K562 (cell line): ENCODE data around the gene ATXN7L1.

ENCODE experiments used
- ATF3 ChIP-seq, 2 experiments: fragments of 450-650 bp in 1 of 2; sonication (generic) in 1 of 2; formaldehyde crosslinking in 1 of 2; IDR thresholded peaks in 1 of 2; conservative IDR thresholded peaks in 1 of 2; 2 replicates each; pipeline versions ENCODE4 v1.6.1 to v1.8.1; 2016 to 2023; ENCODE audit warnings: mild to moderate bottlenecking in 2 of 2, moderate library complexity in 2 of 2, inconsistent platforms in 1 of 2, missing genetic modification reagents in 1 of 2
- BRCA1 ChIP-seq, 2 experiments: fragments of 450-650 bp in 1 of 2; sonication (generic) in 1 of 2; formaldehyde crosslinking in 1 of 2; IDR thresholded peaks; 2 replicates each; pipeline versions ENCODE4 v1.5.0 to v1.6.1; 2017 to 2020; ENCODE audit warnings: mild to moderate bottlenecking in 1 of 2, missing genetic modification reagents in 1 of 2
- HOXB6 ChIP-seq: fragments of 250-450 bp; sonication (Bioruptor Pico); IDR thresholded peaks from 2 replicates; pipeline ENCODE4 v1.5.1; 2022; ENCODE audit warnings: mild to moderate bottlenecking, borderline replicate concordance
- PHF8 ChIP-seq: fragments of 200-600 bp; sonication (generic); IDR thresholded peaks from 2 replicates; pipeline ENCODE4 v1.6.1; 2012; ENCODE audit warnings: mixed run types, mild to moderate bottlenecking, inconsistent platforms, low read length, moderate library complexity, borderline replicate concordance
- POLR2G ChIP-seq: fragments of 200-400 bp; formaldehyde crosslinking; IDR thresholded peaks from 2 replicates; pipeline ENCODE4 v1.6.1; 2017; ENCODE audit warnings: low read depth, mild to moderate bottlenecking, antibody characterized with exemption, low read length, moderate library complexity
- PRMT5 ChIP-seq: sonication (generic); formaldehyde crosslinking; IDR thresholded peaks from 2 replicates; pipeline ENCODE4 v1.5.0; 2020; ENCODE audit warnings: missing genetic modification reagents
- ZBTB26 ChIP-seq: fragments of 450-650 bp; formaldehyde crosslinking; IDR thresholded peaks from 2 replicates; pipeline ENCODE4 v1.4.0; 2022; ENCODE audit warnings: missing genetic modification characterization
- ZBTB33 ChIP-seq: sonication (generic); formaldehyde crosslinking; IDR thresholded peaks from 2 replicates; pipeline ENCODE4 v1.8.1; 2023; ENCODE audit warnings: mild to moderate bottlenecking, missing genetic modification reagents
- ZBTB9 ChIP-seq: fragments of 450-650 bp; formaldehyde crosslinking; IDR thresholded peaks from 2 replicates; pipeline ENCODE4 v1.4.0; 2020; ENCODE audit warnings: mild to moderate bottlenecking, moderate library complexity
- ZSCAN32 ChIP-seq: fragments of 450-650 bp; formaldehyde crosslinking; IDR thresholded peaks from 2 replicates; pipeline ENCODE4 v1.4.0; 2020; ENCODE audit warnings: mild to moderate bottlenecking, moderate library complexity

- TF ChIP-seq HOXB6 (no peak), POLR2G (no peak), ZBTB26 (CRISPR knock-in tag) (no peak), BRCA1 (IDR thresholded peaks at IDR 0.05) (no peak), BRCA1 (CRISPR knock-in tag; IDR thresholded peaks at IDR 0.05) (no peak), PRMT5 (CRISPR knock-in tag) (no peak), ZBTB9 (CRISPR knock-in tag) (no peak), ZSCAN32 (CRISPR knock-in tag) (no peak), ZBTB33 (CRISPR knock-in tag) (no peak), PHF8 (no peak), ATF3 (IDR thresholded peaks at IDR 0.05) (no peak), ATF3 (CRISPR knock-in tag; conservative IDR thresholded peaks at IDR 0.05) (no peak)
Observed at GRCh38 chr7:105708763-105709080, 167.7 kb downstream of the ATXN7L1 start.
